ENCODE data around the gene GSC.
A peak's percentile ranks its signal among the peaks of the same experiment; 100 is the strongest.

- TF ChIP-seq EZH2phosphoT487 (IDR thresholded peaks at IDR 0.05; ENCODE audit: unreplicated experiment) (no peak), POLR2AphosphoS5 (IDR thresholded peaks at IDR 0.05; ENCODE audit: low read depth) (no peak), EZH2 (IDR thresholded peaks at IDR 0.05; ENCODE audit: low read depth, unreplicated experiment) (no peak), CTCF (conservative IDR thresholded peaks at IDR 0.05; ENCODE audit: low read depth in 2 of 2) (peak; percentile 76 to 78), JUNB (IDR thresholded peaks at IDR 0.05; ENCODE audit: unreplicated experiment) (no peak)
These were observed 21.1 kb downstream of the GSC start for GRCh38 chr14:94748667-94749347.
